Measurements from ENCODE around the gene CCDC88C.
"Not testable (repeated sequence)": the region's sequence is repeated elsewhere in the genome, so short reads cannot be mapped to it uniquely, and the experiment has no call there.

DNA sequence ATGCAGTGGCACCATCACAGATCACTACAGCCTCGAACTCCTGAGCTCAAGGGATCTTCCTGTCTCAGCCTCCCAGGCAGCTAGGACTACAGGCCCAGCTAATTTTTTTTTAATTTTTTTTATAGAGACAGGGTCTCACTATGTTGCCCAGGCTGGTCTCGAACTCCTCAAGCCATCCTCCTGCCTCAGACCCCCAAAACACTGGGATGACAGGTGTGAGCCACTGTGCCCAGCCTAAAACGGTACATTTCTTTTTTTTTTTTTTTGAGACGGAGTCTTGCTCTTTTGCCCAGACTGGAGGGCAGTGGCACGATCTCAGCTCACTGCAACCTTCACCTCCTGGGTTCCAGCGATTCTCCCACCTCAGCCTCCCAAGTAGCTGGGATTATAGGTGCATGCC is 8.4 kb downstream of the CCDC88C start:
- TF ChIP-seq, protein P1, sequence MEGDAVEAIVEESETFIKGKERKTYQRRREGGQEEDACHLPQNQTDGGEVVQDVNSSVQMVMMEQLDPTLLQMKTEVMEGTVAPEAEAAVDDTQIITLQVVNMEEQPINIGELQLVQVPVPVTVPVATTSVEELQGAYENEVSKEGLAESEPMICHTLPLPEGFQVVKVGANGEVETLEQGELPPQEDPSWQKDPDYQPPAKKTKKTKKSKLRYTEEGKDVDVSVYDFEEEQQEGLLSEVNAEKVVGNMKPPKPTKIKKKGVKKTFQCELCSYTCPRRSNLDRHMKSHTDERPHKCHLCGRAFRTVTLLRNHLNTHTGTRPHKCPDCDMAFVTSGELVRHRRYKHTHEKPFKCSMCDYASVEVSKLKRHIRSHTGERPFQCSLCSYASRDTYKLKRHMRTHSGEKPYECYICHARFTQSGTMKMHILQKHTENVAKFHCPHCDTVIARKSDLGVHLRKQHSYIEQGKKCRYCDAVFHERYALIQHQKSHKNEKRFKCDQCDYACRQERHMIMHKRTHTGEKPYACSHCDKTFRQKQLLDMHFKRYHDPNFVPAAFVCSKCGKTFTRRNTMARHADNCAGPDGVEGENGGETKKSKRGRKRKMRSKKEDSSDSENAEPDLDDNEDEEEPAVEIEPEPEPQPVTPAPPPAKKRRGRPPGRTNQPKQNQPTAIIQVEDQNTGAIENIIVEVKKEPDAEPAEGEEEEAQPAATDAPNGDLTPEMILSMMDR (IDR thresholded peaks at IDR 0.05) = not testable (repeated sequence)
- not testable (repeated sequence) for TF ChIP-seq POLR2AphosphoS5, POLR2A, EP300 (IDR thresholded peaks at IDR 0.05)

All from upper lobe of left lung (tissue), 4 donors.